ENCODE measurements around the gene SCARB1.

- no peak for TF ChIP-seq CTCF (IDR thresholded peaks at IDR 0.05; ENCODE audit: poor library complexity)
- TF ChIP-seq EZH2 (IDR thresholded peaks at IDR 0.05; ENCODE audit: borderline replicate concordance), result no peak
- no peak for TF ChIP-seq EZH2phosphoT487 (IDR thresholded peaks at IDR 0.05; ENCODE audit: low read depth, severe bottlenecking, unreplicated experiment)
Measured at GRCh38 chr12:124754491-124754890, 109.2 kb downstream of the SCARB1 start.
